Ishikawa (cell line): ENCODE measurements around the gene TMEM247.

Experiments used
- CEBPB ChIP-seq: IDR thresholded peaks from 2 replicates; pipeline ENCODE4 v1.6.1; 2012
- CREB1 ChIP-seq: IDR thresholded peaks from 2 replicates; pipeline ENCODE4 v1.6.1; 2012; ENCODE audit warnings: low read depth
- EGR1 ChIP-seq: IDR thresholded peaks from 2 replicates; pipeline ENCODE4 v1.6.1; 2012
- EP300 ChIP-seq: IDR thresholded peaks from 2 replicates; pipeline ENCODE4 v1.6.1; 2012; ENCODE audit warnings: borderline replicate concordance
- FOXM1 ChIP-seq: IDR thresholded peaks from 2 replicates; pipeline ENCODE4 v1.6.1; 2012; ENCODE audit warnings: low read depth, borderline replicate concordance
- NFIC ChIP-seq: IDR thresholded peaks from 2 replicates; pipeline ENCODE4 v1.6.1; 2012
- RAD21 ChIP-seq: IDR thresholded peaks from 2 replicates; pipeline ENCODE4 v1.6.1; 2012; ENCODE audit warnings: low read depth
- TAF1 ChIP-seq: IDR thresholded peaks from 2 replicates; pipeline ENCODE4 v1.6.1; 2012; ENCODE audit warnings: low read depth, mild to moderate bottlenecking
- TCF12 ChIP-seq: IDR thresholded peaks from 2 replicates; pipeline ENCODE4 v1.6.1; 2012; ENCODE audit warnings: low read depth
- TEAD4 ChIP-seq: IDR thresholded peaks from 2 replicates; pipeline ENCODE4 v1.6.1; 2012
- YY1 ChIP-seq: IDR thresholded peaks from 2 replicates; pipeline ENCODE4 v1.6.1; 2012; ENCODE audit warnings: low read depth
- TF ChIP-seq, protein P1 (sequence below): IDR thresholded peaks from 2 replicates; pipeline ENCODE4 v1.6.1; 2012; ENCODE audit warnings: low read depth, mild to moderate bottlenecking
- TF ChIP-seq, protein P2 (sequence below): IDR thresholded peaks from 2 replicates; pipeline ENCODE4 v1.6.1; 2012
- TF ChIP-seq, protein P3 (sequence below): IDR thresholded peaks from 2 replicates; pipeline ENCODE4 v1.6.1; 2012

The TMEM247 gene

DNA sequence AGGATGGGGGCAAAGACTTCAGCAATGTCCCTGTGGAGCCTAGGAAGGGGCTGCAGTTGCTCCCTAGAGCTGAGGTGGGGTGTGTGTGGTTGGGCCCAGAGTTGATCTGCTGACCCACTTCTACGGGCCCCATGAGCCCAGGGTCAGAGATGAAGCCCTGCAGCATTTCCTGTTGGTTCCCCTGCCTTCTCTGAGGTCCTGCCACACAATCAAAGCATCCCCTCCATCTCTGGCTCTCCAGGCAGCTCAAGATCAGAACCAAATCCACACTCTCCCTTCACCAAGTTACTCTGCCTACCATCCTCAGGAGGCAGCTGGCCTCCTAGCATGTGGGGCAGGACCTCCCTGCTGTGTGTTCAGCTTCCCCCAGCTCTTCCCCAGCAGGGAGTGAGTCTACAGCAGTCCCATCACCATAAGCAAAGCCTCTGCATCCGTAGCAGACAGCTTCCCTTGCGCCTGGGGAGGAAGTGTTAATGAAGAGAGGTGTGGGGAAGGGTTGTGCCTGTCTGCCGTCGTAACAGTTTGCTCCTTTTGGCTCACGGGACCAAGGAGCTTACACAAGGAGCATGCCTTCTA is 26.9 kb downstream of the TMEM247 start:
- TF ChIP-seq, protein P1, sequence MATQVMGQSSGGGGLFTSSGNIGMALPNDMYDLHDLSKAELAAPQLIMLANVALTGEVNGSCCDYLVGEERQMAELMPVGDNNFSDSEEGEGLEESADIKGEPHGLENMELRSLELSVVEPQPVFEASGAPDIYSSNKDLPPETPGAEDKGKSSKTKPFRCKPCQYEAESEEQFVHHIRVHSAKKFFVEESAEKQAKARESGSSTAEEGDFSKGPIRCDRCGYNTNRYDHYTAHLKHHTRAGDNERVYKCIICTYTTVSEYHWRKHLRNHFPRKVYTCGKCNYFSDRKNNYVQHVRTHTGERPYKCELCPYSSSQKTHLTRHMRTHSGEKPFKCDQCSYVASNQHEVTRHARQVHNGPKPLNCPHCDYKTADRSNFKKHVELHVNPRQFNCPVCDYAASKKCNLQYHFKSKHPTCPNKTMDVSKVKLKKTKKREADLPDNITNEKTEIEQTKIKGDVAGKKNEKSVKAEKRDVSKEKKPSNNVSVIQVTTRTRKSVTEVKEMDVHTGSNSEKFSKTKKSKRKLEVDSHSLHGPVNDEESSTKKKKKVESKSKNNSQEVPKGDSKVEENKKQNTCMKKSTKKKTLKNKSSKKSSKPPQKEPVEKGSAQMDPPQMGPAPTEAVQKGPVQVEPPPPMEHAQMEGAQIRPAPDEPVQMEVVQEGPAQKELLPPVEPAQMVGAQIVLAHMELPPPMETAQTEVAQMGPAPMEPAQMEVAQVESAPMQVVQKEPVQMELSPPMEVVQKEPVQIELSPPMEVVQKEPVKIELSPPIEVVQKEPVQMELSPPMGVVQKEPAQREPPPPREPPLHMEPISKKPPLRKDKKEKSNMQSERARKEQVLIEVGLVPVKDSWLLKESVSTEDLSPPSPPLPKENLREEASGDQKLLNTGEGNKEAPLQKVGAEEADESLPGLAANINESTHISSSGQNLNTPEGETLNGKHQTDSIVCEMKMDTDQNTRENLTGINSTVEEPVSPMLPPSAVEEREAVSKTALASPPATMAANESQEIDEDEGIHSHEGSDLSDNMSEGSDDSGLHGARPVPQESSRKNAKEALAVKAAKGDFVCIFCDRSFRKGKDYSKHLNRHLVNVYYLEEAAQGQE: no peak
- TF ChIP-seq TCF12 (no peak), YY1 (no peak)
- TF ChIP-seq, protein P2, sequence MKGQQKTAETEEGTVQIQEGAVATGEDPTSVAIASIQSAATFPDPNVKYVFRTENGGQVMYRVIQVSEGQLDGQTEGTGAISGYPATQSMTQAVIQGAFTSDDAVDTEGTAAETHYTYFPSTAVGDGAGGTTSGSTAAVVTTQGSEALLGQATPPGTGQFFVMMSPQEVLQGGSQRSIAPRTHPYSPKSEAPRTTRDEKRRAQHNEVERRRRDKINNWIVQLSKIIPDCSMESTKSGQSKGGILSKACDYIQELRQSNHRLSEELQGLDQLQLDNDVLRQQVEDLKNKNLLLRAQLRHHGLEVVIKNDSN: no peak

DNA sequence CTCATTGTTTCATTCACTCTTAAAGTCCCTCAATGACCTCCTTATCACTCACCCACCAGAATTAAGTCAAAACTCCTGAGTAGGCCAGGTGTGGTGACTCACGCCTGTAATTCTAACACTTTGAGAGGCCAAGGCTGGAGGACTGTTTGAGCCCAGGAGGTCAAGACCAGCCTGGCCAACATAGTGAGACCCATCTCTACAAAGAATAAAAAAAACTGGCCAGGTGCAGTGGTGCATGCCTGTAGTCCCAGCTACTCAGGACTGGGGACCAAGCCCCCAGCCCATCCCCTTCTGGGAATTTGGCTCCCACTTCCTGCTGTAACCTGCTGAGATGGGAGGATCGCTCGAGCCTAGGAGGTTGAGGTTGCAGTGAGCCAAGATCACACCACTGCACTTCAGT is 28.9 kb downstream of the TMEM247 start:
- no peak for TF ChIP-seq FOXM1
- TF ChIP-seq TAF1: no peak
- TF ChIP-seq NFIC: no peak
- TF ChIP-seq RAD21: no peak
- TF ChIP-seq, protein P3, sequence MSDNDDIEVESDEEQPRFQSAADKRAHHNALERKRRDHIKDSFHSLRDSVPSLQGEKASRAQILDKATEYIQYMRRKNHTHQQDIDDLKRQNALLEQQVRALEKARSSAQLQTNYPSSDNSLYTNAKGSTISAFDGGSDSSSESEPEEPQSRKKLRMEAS: no peak

DNA sequence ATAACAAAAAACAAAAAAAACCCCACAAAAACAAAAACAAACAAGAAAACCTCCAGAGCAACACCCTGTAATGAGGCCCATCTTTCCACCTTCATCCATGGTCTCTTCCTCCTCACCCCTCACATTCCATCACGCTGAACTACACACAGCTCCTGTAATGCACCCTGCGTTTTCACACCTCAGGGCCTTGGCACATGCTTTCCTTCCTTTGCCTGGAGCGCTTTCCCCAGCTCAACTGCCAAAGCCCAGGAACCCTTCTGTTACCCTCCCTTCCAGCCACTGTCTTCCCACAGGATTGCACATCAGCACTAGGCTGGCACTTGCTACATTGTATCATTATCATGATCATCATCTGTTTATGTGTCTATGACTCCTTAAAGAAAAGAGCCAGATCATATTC is 29.4 kb downstream of the TMEM247 start:
- TF ChIP-seq FOXM1 (no peak), RAD21 (no peak), TAF1 (no peak), NFIC (no peak), CEBPB (no peak), YY1 (no peak), TEAD4 (no peak), TCF12 (no peak), CREB1 (no peak), EGR1 (no peak)
- TF ChIP-seq, protein P3: no peak

DNA sequence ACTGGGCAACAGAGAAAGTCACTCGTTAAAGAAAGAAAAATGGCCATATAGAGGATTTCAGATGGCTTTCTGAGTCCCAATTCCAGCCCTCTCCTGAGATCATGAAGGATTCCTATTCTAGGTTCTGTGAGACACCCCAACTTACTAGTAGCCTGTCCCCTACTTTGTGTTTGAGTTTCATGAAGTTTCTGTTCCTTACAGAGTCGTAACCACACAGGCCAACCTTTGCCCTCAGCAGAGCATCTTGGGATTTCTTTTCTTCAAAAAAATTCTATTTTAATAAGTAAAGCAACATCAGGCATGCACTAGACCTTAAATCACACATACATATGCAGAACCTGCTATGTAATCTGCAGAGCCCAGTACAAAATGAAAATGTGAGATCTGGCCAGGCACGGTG is 30.4 kb downstream of the TMEM247 start:
- TF ChIP-seq, protein P3: no peak
- no peak for TF ChIP-seq EGR1
- TF ChIP-seq, protein P2: no peak
- TF ChIP-seq CREB1: no peak

DNA sequence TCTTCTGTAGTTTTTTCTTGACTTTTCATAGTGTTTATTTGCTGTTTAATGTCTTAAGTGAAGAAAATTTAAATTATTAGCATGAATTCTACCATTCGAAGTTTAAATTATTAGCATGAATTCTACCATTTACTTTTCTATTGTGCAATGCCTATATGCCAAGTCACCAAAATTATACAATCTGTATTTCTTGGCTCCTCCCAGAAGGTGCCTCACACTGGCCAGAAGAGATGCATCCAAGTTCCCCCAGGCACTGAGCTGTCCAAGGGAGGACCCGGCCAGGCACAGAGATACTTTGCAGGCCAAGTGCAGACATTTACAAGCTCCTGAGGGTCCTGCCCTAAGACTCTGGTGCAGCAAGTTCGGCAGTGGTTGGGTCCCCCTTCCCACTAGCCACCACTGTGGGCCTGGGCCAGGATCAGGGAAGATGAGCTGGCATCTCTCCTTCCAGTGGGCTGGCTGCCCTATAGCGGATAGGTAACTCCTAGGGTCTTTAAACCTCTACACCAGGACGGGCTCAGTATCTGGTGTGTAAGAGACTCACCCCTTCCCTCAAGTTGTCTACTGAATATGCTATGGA is 31.3 kb downstream of the TMEM247 start:
- TF ChIP-seq FOXM1: no peak
- TF ChIP-seq EP300: no peak
- TF ChIP-seq, protein P3: no peak
- no peak for TF ChIP-seq CREB1
- TF ChIP-seq EGR1: no peak
- TF ChIP-seq, protein P2: no peak
- no peak for TF ChIP-seq TAF1
- no peak for TF ChIP-seq TCF12
- TF ChIP-seq CEBPB: no peak
- TF ChIP-seq RAD21: no peak
- TF ChIP-seq TEAD4: no peak
- no peak for TF ChIP-seq YY1
- no peak for TF ChIP-seq NFIC
- TF ChIP-seq, protein P1: no peak

DNA sequence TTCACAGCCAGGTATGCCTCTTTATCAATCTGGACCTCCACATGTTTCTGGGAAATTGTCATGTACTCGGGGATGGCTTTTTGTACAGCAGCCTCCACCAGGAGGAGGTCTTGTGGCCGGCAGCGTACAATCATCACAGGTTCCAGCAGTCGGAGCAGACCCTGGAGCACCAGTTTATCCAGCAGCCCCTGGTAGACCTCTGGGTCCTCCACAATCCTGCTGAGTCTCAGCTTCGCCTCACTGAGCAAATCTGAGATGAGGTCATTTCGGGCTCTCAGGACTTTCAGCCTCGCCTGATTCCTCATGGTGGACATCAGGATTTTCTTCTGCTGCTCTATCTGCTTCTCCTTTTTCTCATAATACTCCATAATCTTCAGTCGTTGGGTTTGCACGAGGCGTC is 32.8 kb downstream of the TMEM247 start:
- TF ChIP-seq, protein P3: no peak
